Activated T-cell treated with anti-CD3 and anti-CD28 coated beads, Interleukin-2, amount 50 U/mL, for 24 hours (primary cell): Measurements from ENCODE around the gene MFSD12.
"Not testable (repeated sequence)": the region's sequence is repeated elsewhere in the genome, so short reads cannot be mapped to it uniquely, and the experiment has no call there.

Source experiments
- DNase-seq: peaks from one replicate; pipeline ENCODE4 v3.0.0-alpha.2; 2020
- H3K27ac Mint-ChIP-seq: 2 replicates; pipeline ENCODE4 v1.8.0; 2020; ENCODE audit warnings: mild to moderate bottlenecking, mixed read lengths
- H3K27me3 Mint-ChIP-seq: 2 replicates; pipeline ENCODE4 v1.8.0; 2020; ENCODE audit warnings: mixed read lengths
- H3K36me3 Mint-ChIP-seq: 2 replicates; pipeline ENCODE4 v1.8.0; 2020; ENCODE audit warnings: low read depth, mixed read lengths
- H3K4me1 Mint-ChIP-seq: 2 replicates; pipeline ENCODE4 v1.8.0; 2020; ENCODE audit warnings: low read depth, mixed read lengths
- H3K4me3 Mint-ChIP-seq: 2 replicates; pipeline ENCODE4 v1.8.0; 2020; ENCODE audit warnings: mild to moderate bottlenecking, moderate library complexity, mixed read lengths
- H3K9me3 Mint-ChIP-seq: 2 replicates; pipeline ENCODE4 v1.8.0; 2020; ENCODE audit warnings: mixed read lengths

MFSD12 gene

GRCh38 chr19:3508771-3509535, 48.4 kb downstream of the MFSD12 start:
- Mint-ChIP-seq H3K36me3 (peaks cover 49% of the 10 kb centered on the region), H3K27ac (peak overlapping the region; percentile 80), H3K27me3 (no peaks in the 10 kb centered on the region), H3K4me3 (peak overlapping the region; percentile 50), H3K9me3 (no peaks in the 10 kb centered on the region), H3K4me1 (peaks cover 62% of the 10 kb centered on the region)
- no peak for DNase-seq

GRCh38 chr19:3508121-3508661, 49.2 kb downstream of the MFSD12 start:
- H3K9me3 Mint-ChIP-seq, H3K27me3 Mint-ChIP-seq, DNase-seq: not testable (repeated sequence)
- H3K27ac Mint-ChIP-seq, result peak overlapping the region; percentile 33
- peaks cover 58% of the 10 kb centered on the region for H3K4me1 Mint-ChIP-seq
- peaks cover 46% of the 10 kb centered on the region for H3K36me3 Mint-ChIP-seq
- H3K4me3 Mint-ChIP-seq, result peak overlapping the region; percentile 50

- Mint-ChIP-seq H3K4me3 (peak overlapping the region; percentile 93), H3K27me3 (no peaks in the 10 kb centered on the region), H3K4me1 (peaks cover 57% of the 10 kb centered on the region), H3K36me3 (peaks cover 46% of the 10 kb centered on the region), H3K27ac (peak overlapping the region; percentile 89), H3K9me3 (no peaks in the 10 kb centered on the region)
- DNase-seq, result peak; percentile 51
These were observed 49.8 kb downstream of the MFSD12 start for GRCh38 chr19:3507371-3508120.

GRCh38 chr19:3506384-3507340, 50.7 kb downstream of the MFSD12 start:
- H3K27me3 Mint-ChIP-seq, result no peaks in the 10 kb centered on the region
- peaks cover 42% of the 10 kb centered on the region for H3K36me3 Mint-ChIP-seq
- peak overlapping the region; percentile 93 for H3K4me3 Mint-ChIP-seq
- peak overlapping the region; percentile 89 for H3K27ac Mint-ChIP-seq
- no peaks in the 10 kb centered on the region for H3K9me3 Mint-ChIP-seq
- H3K4me1 Mint-ChIP-seq, result peaks cover 51% of the 10 kb centered on the region
- DNase-seq, result peak; percentile 53

GRCh38 chr19:3505598-3506383, 51.6 kb downstream of the MFSD12 start, which contains the start of gene FZR1:
Gene FZR1 (plus strand): TSS chr19:3506311. CDS start chr19:3522990, 16,679 bp downstream.
- H3K4me1 Mint-ChIP-seq, result peaks cover 49% of the 10 kb centered on the region

GRCh38 chr19:3504735-3505134, 52.7 kb downstream of the MFSD12 start:
- Mint-ChIP-seq H3K9me3 (no peaks in the 10 kb centered on the region), H3K4me3 (peak overlapping the region; percentile 82), H3K27me3 (no peaks in the 10 kb centered on the region), H3K4me1 (peaks cover 45% of the 10 kb centered on the region), H3K36me3 (peaks cover 34% of the 10 kb centered on the region), H3K27ac (peak overlapping the region; percentile 92)
- DNase-seq, result no peak

More at GRCh38 chr19:3505598-3506383, 51.6 kb downstream of the MFSD12 start, which contains the start of gene FZR1:
- H3K4me3 Mint-ChIP-seq, result peak within 1 kb of the TSS; percentile 93
- H3K36me3 Mint-ChIP-seq, result peaks cover 36% of the 10 kb centered on the region
- peak; percentile 100 for DNase-seq
- no peaks in the 10 kb centered on the region for H3K27me3 Mint-ChIP-seq
- H3K27ac Mint-ChIP-seq, result peak within 1 kb of the TSS; percentile 92
- no peaks in the 10 kb centered on the region for H3K9me3 Mint-ChIP-seq

- Mint-ChIP-seq H3K36me3 (peaks cover 31% of the 10 kb centered on the region), H3K9me3 (no peaks in the 10 kb centered on the region), H3K27me3 (no peaks in the 10 kb centered on the region), H3K4me1 (peaks cover 36% of the 10 kb centered on the region), H3K27ac (no peak overlapping the region), H3K4me3 (no peak overlapping the region)
- no peak for DNase-seq
These were observed 54.3 kb downstream of the MFSD12 start for GRCh38 chr19:3503036-3503572.

- Mint-ChIP-seq H3K9me3 (no peaks in the 10 kb centered on the region), H3K27me3 (no peaks in the 10 kb centered on the region), H3K27ac (no peak overlapping the region), H3K4me1 (peaks cover 30% of the 10 kb centered on the region), H3K36me3 (peaks cover 35% of the 10 kb centered on the region), H3K4me3 (no peak overlapping the region)
- no peak for DNase-seq
These were observed 55.6 kb downstream of the MFSD12 start for GRCh38 chr19:3501780-3502179.

GRCh38 chr19:3500429-3501101, 56.8 kb downstream of the MFSD12 start, which contains the start of gene DOHH:
Gene DOHH (minus strand): TSS chr19:3500674. CDS start chr19:3496814, 3,860 bp downstream.
- Mint-ChIP-seq H3K36me3 (peaks cover 41% of the 10 kb centered on the region), H3K4me3 (peak within 1 kb of the TSS; percentile 90), H3K27ac (peak within 1 kb of the TSS; percentile 99), H3K4me1 (peaks cover 27% of the 10 kb centered on the region), H3K9me3 (no peaks in the 10 kb centered on the region), H3K27me3 (no peaks in the 10 kb centered on the region)
- peak; percentile 94 for DNase-seq

- no peaks in the 10 kb centered on the region for H3K27me3 Mint-ChIP-seq
- peaks cover 28% of the 10 kb centered on the region for H3K4me1 Mint-ChIP-seq
- H3K27ac Mint-ChIP-seq, result peak overlapping the region; percentile 99
- peak overlapping the region; percentile 90 for H3K4me3 Mint-ChIP-seq
- H3K9me3 Mint-ChIP-seq, result no peaks in the 10 kb centered on the region
- peaks cover 48% of the 10 kb centered on the region for H3K36me3 Mint-ChIP-seq
- DNase-seq, result no peak
These were observed 57.5 kb downstream of the MFSD12 start for GRCh38 chr19:3499738-3500428.

- Mint-ChIP-seq H3K9me3 (no peaks in the 10 kb centered on the region), H3K36me3 (peaks cover 66% of the 10 kb centered on the region), H3K27me3 (no peaks in the 10 kb centered on the region), H3K4me1 (peaks cover 33% of the 10 kb centered on the region), H3K4me3 (peak overlapping the region; percentile 2), H3K27ac (no peak overlapping the region)
- DNase-seq, result no peak
These were observed 59.4 kb downstream of the MFSD12 start for GRCh38 chr19:3497757-3498520.
